Caco-2 (cell line): ENCODE measurements around the gene CCDC116. TPM values are rescaled to one million over a fixed set of nuclear protein-coding genes. Genes with fewer than 3 reads are reported as not detected.
A peak's percentile ranks its signal among the peaks of the same experiment; 100 is the strongest.

ENCODE experiments used
- Bru-seq: library from RNA; stranded (reverse); fragments of 400-500 nt; gene quantifications from one replicate; lab custom pipeline; 2021; lab: Mats Ljungman, UMichigan
- BruChase-seq, 2 experiments: library from RNA; stranded (reverse); fragments of 400-500 nt; gene quantifications; one replicate each; lab custom pipeline; 2021; lab: Mats Ljungman, UMichigan
- BruUV-seq: library from RNA; stranded (reverse); fragments of 400-500 nt; replicated peaks from 2 replicates; lab custom pipeline; 2021; lab: Mats Ljungman, UMichigan
- CTCF ChIA-PET: fragments of 300-600 bp; sonication (Branson Sonifier 250); formaldehyde crosslinking; loops from one replicate; lab custom pipeline; 2022; ENCODE audit warnings: antibody characterized with exemption; lab: Charles Lee
- POLR2A ChIA-PET: fragments of 300-600 bp; sonication (Branson Sonifier 250); formaldehyde crosslinking; loops from one replicate; lab custom pipeline; 2022; ENCODE audit warnings: antibody characterized with exemption; lab: Charles Lee
- DNase-seq, 2 experiments: peaks; one replicate each; pipeline versions ENCODE4 v3.0.0 to v3.0.0-alpha.2; 2020 to 2022
- H3K27me3 ChIP-seq: replicated peaks from 2 replicates; pipeline ENCODE4 v1.6.0; 2011; ENCODE audit warnings: low read length; ENCODE audit not compliant: control insufficient read depth, insufficient read depth
- H3K36me3 ChIP-seq: 2 replicates; pipeline ENCODE4 v1.5.1; 2011; ENCODE audit warnings: low read length; ENCODE audit not compliant: control insufficient read depth, insufficient read depth
- H3K4me1 ChIP-seq: fragments of 250-450 bp; sonication (Bioruptor Pico); 2 replicates; pipeline ENCODE4 v1.5.1; 2020; ENCODE audit warnings: mild to moderate bottlenecking
- H3K4me3 ChIP-seq: 2 replicates; pipeline ENCODE4 v1.5.1; 2011; ENCODE audit warnings: low read depth, mild to moderate bottlenecking, control low read depth, low read length
- H3K9me3 ChIP-seq: fragments of 250-450 bp; sonication (Bioruptor Pico); 2 replicates; pipeline ENCODE4 v1.5.1; 2020; ENCODE audit warnings: mild to moderate bottlenecking, moderate library complexity
- H3K27ac Mint-ChIP-seq: one replicate; pipeline ENCODE4 v1.8.0; 2022; ENCODE audit warnings: mixed read lengths; ENCODE audit not compliant: unreplicated experiment
- H3K27me3 Mint-ChIP-seq: one replicate; pipeline ENCODE4 v1.8.0; 2022; ENCODE audit warnings: mixed read lengths; ENCODE audit not compliant: insufficient read depth, unreplicated experiment
- H3K36me3 Mint-ChIP-seq: one replicate; pipeline ENCODE4 v1.8.0; 2022; ENCODE audit warnings: mild to moderate bottlenecking, mixed read lengths; ENCODE audit not compliant: insufficient read depth, unreplicated experiment
- H3K4me1 Mint-ChIP-seq: one replicate; pipeline ENCODE4 v1.8.0; 2022; ENCODE audit warnings: low read depth, mixed read lengths; ENCODE audit not compliant: unreplicated experiment
- H3K4me3 Mint-ChIP-seq: one replicate; pipeline ENCODE4 v1.8.0; 2022; ENCODE audit warnings: mild to moderate bottlenecking, moderate library complexity, mixed read lengths; ENCODE audit not compliant: unreplicated experiment
- H3K9me3 Mint-ChIP-seq: one replicate; pipeline ENCODE4 v1.8.0; 2022; ENCODE audit warnings: mixed read lengths; ENCODE audit not compliant: unreplicated experiment
- CTCF ChIP-seq, 2 experiments: fragments of 200-600 bp in 1 of 2; IDR thresholded peaks; 1 replicate in 1 of 2; 2 replicates in 1 of 2; pipeline versions ENCODE4 v1.5.1 to v1.8.0; 2011 to 2022; ENCODE audit warnings: antibody characterized with exemption in 1 of 2, control low read depth in 1 of 2, inconsistent platforms in 1 of 2, low read depth in 1 of 2, low read length in 1 of 2, mild to moderate bottlenecking in 1 of 2, moderate library complexity in 1 of 2; ENCODE audit not compliant: insufficient read depth in 1 of 2, severe bottlenecking in 1 of 2, unreplicated experiment in 1 of 2
- intact Hi-C: fragments of 100-400 bp; cut with micrococcal nuclease; formaldehyde crosslinking; loops from one replicate; pipeline ENCODE4 v1.10.0; 2022; ENCODE audit not compliant: unreplicated experiment
- long read RNA-seq: library from polyadenylated mRNA; stranded (forward); transcript quantifications from one replicate; pipeline ENCODE4 v2.0.0, GENCODE V29; 2022
- total RNA-seq: library from RNA; stranded (reverse); gene quantifications from 2 replicates; pipeline ENCODE4 v1.2.3, GENCODE V29; 2022

CCDC116 gene
- total RNA-seq, result not detected in 2 replicates
- Bru-seq, nascent RNA, result percentile 12 among the genes with signal in this experiment
- BruChase-seq, experiment 1, labeled RNA remaining after a 2-hour chase, result not detected
- percentile 25 among the genes with signal in this experiment for BruChase-seq, experiment 2, labeled RNA remaining after a 6-hour chase
- long read RNA-seq, result 0 reads

GRCh38 chr22:21632237-21632895 lies at the start of gene CCDC116:
Gene CCDC116, plus strand, starts transcription at chr22:21632760. Its CDS starts 422 bp downstream, at chr22:21633182.
- Mint-ChIP-seq H3K27ac (no peak within 1 kb of the TSS), H3K4me3 (no peak within 1 kb of the TSS), H3K4me1 (no peaks in the 10 kb centered on the region), H3K27me3 (no peaks in the 10 kb centered on the region), H3K9me3 (no peaks in the 10 kb centered on the region), H3K36me3 (peaks cover 26% of the 10 kb centered on the region)
- Histone ChIP-seq H3K4me3 (no peak within 1 kb of the TSS), H3K4me1 (peaks cover 5% of the 10 kb centered on the region; the same call in 1 of the 2 replicates), H3K9me3 (no peaks in the 10 kb centered on the region), H3K36me3 (peaks cover 2% of the 10 kb centered on the region; the same call in 1 of the 2 replicates), H3K27me3 (no peaks in the 10 kb centered on the region)
- no TSS peak for BruUV-seq
- no peak for TF ChIP-seq CTCF (IDR thresholded peaks at IDR 0.05; ENCODE audit: insufficient read depth in 1 of 2, low read depth in 1 of 2, low read length in 1 of 2, severe bottlenecking in 1 of 2, unreplicated experiment in 1 of 2)
- ChIA-PET POLR2A (interaction anchor here (2.5 kb wide), 1 partner anchor 10 kb away, joined by 9 read pairs; the partner anchor contains the start of gene SDF2L1), CTCF (interaction anchor here (0.6 to 6.9 kb wide), 3 partner anchors 10 to 542 kb away, joined by 3 to 179 read pairs (median 4); partner anchors contain the start of gene SDF2L1)
- peak; percentile 61 to 67 for DNase-seq
- intact Hi-C loops, result no loop called here

GRCh38 chr22:21582801-21583740 lies 49.5 kb upstream of the CCDC116 start:
- Histone ChIP-seq H3K27me3 (no peaks in the 10 kb centered on the region), H3K9me3 (no peaks in the 10 kb centered on the region), H3K4me3 (no peak overlapping the region), H3K4me1 (peaks cover 12% of the 10 kb centered on the region; the same call in 1 of the 2 replicates), H3K36me3 (no peaks in the 10 kb centered on the region)
- H3K9me3 Mint-ChIP-seq, result no peaks in the 10 kb centered on the region
- CTCF ChIA-PET, result no interaction called here
- no peaks in the 10 kb centered on the region for H3K27me3 Mint-ChIP-seq
- BruUV-seq, result no TSS peak
- POLR2A ChIA-PET, result no interaction called here
- intact Hi-C loops, result no loop called here
- no peak for TF ChIP-seq CTCF (IDR thresholded peaks at IDR 0.05; ENCODE audit: insufficient read depth in 1 of 2, low read depth in 1 of 2, low read length in 1 of 2, severe bottlenecking in 1 of 2, unreplicated experiment in 1 of 2)
- no peak overlapping the region for H3K4me3 Mint-ChIP-seq
- peak overlapping the region; percentile 40 for H3K27ac Mint-ChIP-seq
- H3K4me1 Mint-ChIP-seq, result peaks cover 8% of the 10 kb centered on the region
- DNase-seq, result no peak
- peaks cover 43% of the 10 kb centered on the region for H3K36me3 Mint-ChIP-seq

GRCh38 chr22:21585389-21585788 lies 47.2 kb upstream of the CCDC116 start:
- no peak for TF ChIP-seq CTCF (IDR thresholded peaks at IDR 0.05; ENCODE audit: insufficient read depth in 1 of 2, low read depth in 1 of 2, low read length in 1 of 2, severe bottlenecking in 1 of 2, unreplicated experiment in 1 of 2)
- H3K27ac Mint-ChIP-seq, result no peak overlapping the region
- no TSS peak for BruUV-seq
- no peak for DNase-seq
- H3K9me3 ChIP-seq, result no peaks in the 10 kb centered on the region
- H3K4me3 Mint-ChIP-seq, result no peak overlapping the region
- no peaks in the 10 kb centered on the region for H3K36me3 ChIP-seq
- no peaks in the 10 kb centered on the region for H3K9me3 Mint-ChIP-seq
- H3K4me1 Mint-ChIP-seq, result no peaks in the 10 kb centered on the region
- H3K4me1 ChIP-seq, result 0 out of 2 replicates have a peak, but pooled peaks cover 4% of the 10 kb centered on the region
- H3K27me3 Mint-ChIP-seq, result no peaks in the 10 kb centered on the region
- no peak overlapping the region for H3K4me3 ChIP-seq
- ChIA-PET CTCF (no interaction called here), POLR2A (no interaction called here)
- no peaks in the 10 kb centered on the region for H3K27me3 ChIP-seq
- peaks cover 36% of the 10 kb centered on the region for H3K36me3 Mint-ChIP-seq
- intact Hi-C loops, result no loop called here
